Gastrocnemius medialis (tissue), 4 donors: ENCODE measurements around the gene UAP1.

Experiments used
- CTCF ChIP-seq, 5 experiments: fragments of 450-650 bp in 3 of 5; fragments of 200-600 bp in 2 of 5; sonication (generic) in 2 of 5; IDR thresholded peaks in 4 of 5; conservative IDR thresholded peaks in 1 of 5; 1 replicate in 4 of 5; 2 replicates in 1 of 5; pipeline ENCODE4 v1.5.1; 2016 to 2019; ENCODE audit warnings: antibody characterized with exemption in 5 of 5, mild to moderate bottlenecking in 3 of 5, moderate library complexity in 3 of 5
- POLR2A ChIP-seq, 2 donors: fragments of 450-650 bp; IDR thresholded peaks; one replicate each; pipeline ENCODE4 v1.6.1; 2017; ENCODE audit warnings: antibody characterized with exemption in 2 of 2, mild to moderate bottlenecking in 2 of 2, moderate library complexity in 2 of 2

- TF ChIP-seq CTCF (IDR thresholded peaks at IDR 0.05 in 4 of 5, conservative IDR thresholded peaks at IDR 0.05 in 1 of 5) (no peak), POLR2A (IDR thresholded peaks at IDR 0.05) (no peak)
Measured at GRCh38 chr1:162626761-162627160, 65.2 kb downstream of the UAP1 start.
